ENCODE results near the gene SBF2.
"Not testable (repeated sequence)": the region's sequence is repeated elsewhere in the genome, so short reads cannot be mapped to it uniquely, and the experiment has no call there.

The SBF2 gene

GRCh38 chr11:10268746-10269488 lies 25.1 kb downstream of the SBF2 start:
- no peak overlapping the region for H3K9ac ChIP-seq (ENCODE audit: low read length)
- no peaks in the 10 kb centered on the region for H3K36me3 ChIP-seq (ENCODE audit: control insufficient read depth, insufficient read depth, low read length)
- H3K4me1 ChIP-seq (ENCODE audit: control insufficient read depth, insufficient read depth, low read length), result no peaks in the 10 kb centered on the region
- H3K27me3 ChIP-seq (ENCODE audit: control insufficient read depth, insufficient read depth, low read length), result no peaks in the 10 kb centered on the region
- no peak overlapping the region for H3K4me3 ChIP-seq (ENCODE audit: low read length)
- no peaks in the 10 kb centered on the region for H3K9me3 ChIP-seq (ENCODE audit: control insufficient read depth, low read length)

DNA sequence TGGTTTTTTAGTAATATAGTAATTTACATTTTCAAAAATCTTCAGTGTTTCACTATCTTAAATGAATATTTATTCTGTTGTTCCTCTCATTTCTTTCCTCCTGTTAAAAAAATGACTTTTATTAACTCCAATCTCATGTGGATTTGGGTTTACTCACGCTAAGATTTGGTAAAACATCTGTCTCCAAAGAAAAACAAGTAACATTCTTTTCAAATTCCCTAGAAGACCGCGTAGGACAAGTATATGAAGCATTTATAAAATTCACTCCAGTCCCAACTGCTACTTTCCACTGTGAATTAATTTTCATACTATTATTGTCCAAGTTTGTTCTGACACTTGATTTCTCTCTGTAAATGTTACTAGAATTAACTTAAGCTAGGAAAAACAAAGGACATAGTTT lies 26.2 kb downstream of the SBF2 start:
- no peaks in the 10 kb centered on the region for H3K9me3 ChIP-seq (ENCODE audit: control insufficient read depth, low read length)
- H3K27me3 ChIP-seq (ENCODE audit: control insufficient read depth, insufficient read depth, low read length), result no peaks in the 10 kb centered on the region
- no peak overlapping the region for H3K9ac ChIP-seq (ENCODE audit: low read length)
- no peaks in the 10 kb centered on the region for H3K36me3 ChIP-seq (ENCODE audit: control insufficient read depth, insufficient read depth, low read length)
- no peaks in the 10 kb centered on the region for H3K4me1 ChIP-seq (ENCODE audit: control insufficient read depth, insufficient read depth, low read length)
- no peak overlapping the region for H3K4me3 ChIP-seq (ENCODE audit: low read length)

- H3K9me3 ChIP-seq (ENCODE audit: control insufficient read depth, low read length), result no peaks in the 10 kb centered on the region
- H3K9ac ChIP-seq (ENCODE audit: low read length), result no peak overlapping the region
- no peaks in the 10 kb centered on the region for H3K36me3 ChIP-seq (ENCODE audit: control insufficient read depth, insufficient read depth, low read length)
- H3K4me3 ChIP-seq (ENCODE audit: low read length), result no peak overlapping the region
- no peaks in the 10 kb centered on the region for H3K4me1 ChIP-seq (ENCODE audit: control insufficient read depth, insufficient read depth, low read length)
- H3K27me3 ChIP-seq (ENCODE audit: control insufficient read depth, insufficient read depth, low read length), result no peaks in the 10 kb centered on the region
Measured at GRCh38 chr11:10265936-10266335, 28.1 kb downstream of the SBF2 start.

DNA sequence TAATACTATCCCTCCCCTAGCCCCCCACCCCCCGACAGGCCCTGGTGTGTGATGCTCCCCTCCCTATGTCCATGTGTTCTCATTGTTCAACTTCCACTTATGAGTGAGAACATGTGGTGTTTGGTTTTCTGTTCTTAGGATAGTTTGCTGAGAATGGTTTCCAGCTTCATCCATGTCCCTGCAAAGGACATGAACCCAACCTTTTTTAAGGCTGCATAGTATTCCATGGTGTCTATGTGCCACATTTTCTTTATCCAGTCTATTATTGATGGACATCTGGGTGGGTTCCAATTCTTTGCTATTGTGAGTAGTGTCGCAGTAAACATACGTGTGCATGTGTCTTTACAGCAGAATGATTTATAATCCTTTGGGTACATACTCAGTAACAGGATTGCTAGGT lies 29.3 kb downstream of the SBF2 start:
- H3K27me3 ChIP-seq (ENCODE audit: control insufficient read depth, insufficient read depth, low read length); H3K9me3 ChIP-seq (ENCODE audit: control insufficient read depth, low read length); H3K4me3 ChIP-seq (ENCODE audit: low read length); H3K4me1 ChIP-seq (ENCODE audit: control insufficient read depth, insufficient read depth, low read length); H3K9ac ChIP-seq (ENCODE audit: low read length); H3K36me3 ChIP-seq (ENCODE audit: control insufficient read depth, insufficient read depth, low read length): not testable (repeated sequence)

DNA sequence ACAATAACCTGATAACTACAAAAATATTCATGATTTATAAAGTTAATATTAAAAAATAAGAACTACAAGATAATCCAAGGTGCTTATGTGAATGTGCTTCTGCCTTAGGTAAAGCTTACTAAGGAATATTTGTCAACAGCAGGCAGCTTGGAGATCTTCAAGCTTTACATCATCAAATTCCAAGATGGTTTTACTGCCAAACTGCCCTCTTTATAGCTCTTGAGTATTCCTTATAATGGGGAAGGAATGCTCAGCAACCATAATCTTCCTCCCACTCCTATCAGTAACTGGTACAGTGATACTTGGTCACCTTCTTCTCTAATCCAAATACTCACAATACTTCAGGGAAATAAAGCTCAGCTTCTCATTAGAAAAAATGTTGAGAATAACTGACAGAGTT lies 30.1 kb downstream of the SBF2 start:
- Histone ChIP-seq H3K9me3 (ENCODE audit: control insufficient read depth, low read length) (no peaks in the 10 kb centered on the region), H3K36me3 (ENCODE audit: control insufficient read depth, insufficient read depth, low read length) (no peaks in the 10 kb centered on the region), H3K4me1 (ENCODE audit: control insufficient read depth, insufficient read depth, low read length) (no peaks in the 10 kb centered on the region), H3K27me3 (ENCODE audit: control insufficient read depth, insufficient read depth, low read length) (no peaks in the 10 kb centered on the region), H3K4me3 (ENCODE audit: low read length) (no peak overlapping the region), H3K9ac (ENCODE audit: low read length) (no peak overlapping the region)

- Histone ChIP-seq H3K4me3 (ENCODE audit: low read length) (no peak overlapping the region), H3K36me3 (ENCODE audit: control insufficient read depth, insufficient read depth, low read length) (no peaks in the 10 kb centered on the region), H3K27me3 (ENCODE audit: control insufficient read depth, insufficient read depth, low read length) (no peaks in the 10 kb centered on the region), H3K4me1 (ENCODE audit: control insufficient read depth, insufficient read depth, low read length) (no peaks in the 10 kb centered on the region), H3K9me3 (ENCODE audit: control insufficient read depth, low read length) (no peaks in the 10 kb centered on the region), H3K9ac (ENCODE audit: low read length) (no peak overlapping the region)
Measured at GRCh38 chr11:10261821-10262220, 32.2 kb downstream of the SBF2 start.

DNA sequence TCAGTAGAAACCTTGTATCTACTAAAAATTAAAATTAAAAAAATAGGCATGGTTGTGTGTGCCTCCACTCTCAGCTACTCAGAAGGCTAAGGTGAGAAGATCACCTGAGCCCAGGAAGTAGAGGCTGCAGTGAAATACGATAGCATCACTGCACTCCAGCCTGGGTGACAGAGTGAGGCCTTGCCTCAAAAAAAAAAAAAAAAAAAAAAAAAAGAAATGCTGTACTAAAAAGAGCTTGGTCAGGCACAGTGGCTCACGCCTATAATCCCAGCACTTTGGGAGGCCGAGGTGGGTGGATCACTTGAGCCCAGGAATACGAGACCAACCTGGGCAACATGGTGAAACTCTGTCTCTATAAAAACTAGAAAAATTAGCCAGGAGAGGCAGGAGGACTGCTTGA lies 36.5 kb downstream of the SBF2 start:
- H3K36me3 ChIP-seq (ENCODE audit: control insufficient read depth, insufficient read depth, low read length), result no peaks in the 10 kb centered on the region
- no peaks in the 10 kb centered on the region for H3K4me1 ChIP-seq (ENCODE audit: control insufficient read depth, insufficient read depth, low read length)
- H3K9me3 ChIP-seq (ENCODE audit: control insufficient read depth, low read length), result no peaks in the 10 kb centered on the region
- no peak overlapping the region for H3K9ac ChIP-seq (ENCODE audit: low read length)
- no peak overlapping the region for H3K4me3 ChIP-seq (ENCODE audit: low read length)
- H3K27me3 ChIP-seq (ENCODE audit: control insufficient read depth, insufficient read depth, low read length), result no peaks in the 10 kb centered on the region

- no peaks in the 10 kb centered on the region for H3K9me3 ChIP-seq (ENCODE audit: control insufficient read depth, low read length)
- H3K27me3 ChIP-seq (ENCODE audit: control insufficient read depth, insufficient read depth, low read length), result no peaks in the 10 kb centered on the region
- H3K9ac ChIP-seq (ENCODE audit: low read length), result no peak overlapping the region
- no peaks in the 10 kb centered on the region for H3K4me1 ChIP-seq (ENCODE audit: control insufficient read depth, insufficient read depth, low read length)
- no peak overlapping the region for H3K4me3 ChIP-seq (ENCODE audit: low read length)
- H3K36me3 ChIP-seq (ENCODE audit: control insufficient read depth, insufficient read depth, low read length), result no peaks in the 10 kb centered on the region
Measured at GRCh38 chr11:10255388-10256125, 38.5 kb downstream of the SBF2 start.

DNA sequence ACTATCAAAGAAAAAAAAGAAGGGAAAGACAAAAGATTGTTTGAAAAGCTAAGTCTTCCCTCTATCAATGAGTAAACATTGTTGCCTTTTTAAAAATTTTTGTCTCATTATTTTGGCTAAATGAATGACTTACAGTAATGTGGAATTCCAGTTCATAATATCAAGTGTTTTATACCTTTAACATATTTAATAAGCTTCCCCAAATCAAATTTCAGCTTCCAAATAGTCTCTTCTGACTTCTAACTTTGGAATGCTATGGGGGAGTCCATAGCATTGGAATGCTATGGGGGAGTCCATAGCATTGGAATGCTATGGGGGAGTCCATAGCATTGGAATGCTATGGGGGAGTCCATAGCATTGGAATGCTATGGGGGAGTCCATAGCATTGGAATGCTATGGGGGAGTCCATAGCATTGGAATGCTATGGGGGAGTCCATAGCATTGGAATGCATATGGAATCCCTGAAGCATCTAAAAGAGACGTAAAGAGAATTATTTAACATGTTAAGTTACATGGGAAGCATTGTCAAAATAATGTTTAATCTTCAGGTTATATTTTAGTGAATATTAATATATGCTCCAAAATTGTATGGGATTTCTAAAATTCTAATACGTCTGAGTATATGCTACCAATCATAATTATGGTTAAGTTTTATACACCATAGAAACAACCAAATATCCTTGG lies 44.4 kb downstream of the SBF2 start:
- not testable (repeated sequence) for H3K4me1 ChIP-seq (ENCODE audit: control insufficient read depth, insufficient read depth, low read length); H3K9me3 ChIP-seq (ENCODE audit: control insufficient read depth, low read length); H3K4me3 ChIP-seq (ENCODE audit: low read length); H3K27me3 ChIP-seq (ENCODE audit: control insufficient read depth, insufficient read depth, low read length); H3K9ac ChIP-seq (ENCODE audit: low read length); H3K36me3 ChIP-seq (ENCODE audit: control insufficient read depth, insufficient read depth, low read length)

DNA sequence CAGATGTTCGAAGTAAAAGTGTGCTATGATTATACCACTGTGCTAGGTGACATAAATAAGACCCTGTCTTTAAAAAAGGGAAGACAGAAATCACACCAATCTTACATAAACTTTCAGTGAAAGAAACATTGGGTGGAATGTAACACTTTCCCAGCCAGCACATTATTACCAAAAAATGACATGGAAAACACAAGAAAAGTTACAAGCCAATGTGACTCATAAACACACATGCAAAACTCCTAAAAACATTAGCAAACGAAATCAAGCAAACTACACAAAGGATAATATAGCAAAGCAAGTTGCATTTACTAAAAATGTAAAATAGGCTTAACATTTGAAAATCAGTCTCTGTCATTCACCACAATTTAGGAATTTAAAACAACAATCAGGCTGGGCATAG lies 47.0 kb downstream of the SBF2 start:
- Histone ChIP-seq H3K4me1 (ENCODE audit: control insufficient read depth, insufficient read depth, low read length) (no peaks in the 10 kb centered on the region), H3K36me3 (ENCODE audit: control insufficient read depth, insufficient read depth, low read length) (no peaks in the 10 kb centered on the region), H3K9ac (ENCODE audit: low read length) (no peak overlapping the region), H3K27me3 (ENCODE audit: control insufficient read depth, insufficient read depth, low read length) (no peaks in the 10 kb centered on the region), H3K9me3 (ENCODE audit: control insufficient read depth, low read length) (no peaks in the 10 kb centered on the region), H3K4me3 (ENCODE audit: low read length) (no peak overlapping the region)

- H3K36me3 ChIP-seq (ENCODE audit: control insufficient read depth, insufficient read depth, low read length), result no peaks in the 10 kb centered on the region
- no peaks in the 10 kb centered on the region for H3K4me1 ChIP-seq (ENCODE audit: control insufficient read depth, insufficient read depth, low read length)
- no peaks in the 10 kb centered on the region for H3K27me3 ChIP-seq (ENCODE audit: control insufficient read depth, insufficient read depth, low read length)
- H3K9ac ChIP-seq (ENCODE audit: low read length), result no peak overlapping the region
- H3K9me3 ChIP-seq (ENCODE audit: control insufficient read depth, low read length), result no peaks in the 10 kb centered on the region
- H3K4me3 ChIP-seq (ENCODE audit: low read length), result no peak overlapping the region
Measured at GRCh38 chr11:10243896-10244575, 50.0 kb downstream of the SBF2 start.

DNA sequence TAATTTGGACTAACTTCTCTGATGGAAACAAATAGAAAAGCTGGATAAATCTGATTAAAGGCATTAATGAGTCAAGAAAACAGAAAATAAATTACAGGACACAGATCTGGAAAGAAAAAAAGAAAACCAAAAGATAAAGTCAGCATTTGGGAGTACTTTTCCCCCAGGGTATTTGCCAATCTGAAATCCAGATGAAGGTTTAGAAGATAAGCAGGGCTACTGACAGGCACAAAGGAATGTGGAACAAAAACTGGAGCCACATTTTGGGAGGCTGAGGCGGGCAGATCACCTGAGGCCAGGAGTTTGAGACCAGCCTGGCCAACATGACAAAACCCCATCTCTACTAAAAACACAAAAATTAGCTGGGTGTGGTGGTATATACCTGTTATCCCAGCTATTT lies 57.2 kb downstream of the SBF2 start:
- Histone ChIP-seq H3K9ac (ENCODE audit: low read length) (no peak overlapping the region), H3K27me3 (ENCODE audit: control insufficient read depth, insufficient read depth, low read length) (no peaks in the 10 kb centered on the region), H3K4me1 (ENCODE audit: control insufficient read depth, insufficient read depth, low read length) (no peaks in the 10 kb centered on the region), H3K36me3 (ENCODE audit: control insufficient read depth, insufficient read depth, low read length) (no peaks in the 10 kb centered on the region), H3K4me3 (ENCODE audit: low read length) (no peak overlapping the region), H3K9me3 (ENCODE audit: control insufficient read depth, low read length) (no peaks in the 10 kb centered on the region)
